ENCODE data around the gene RAB17.

RAB17 gene
- 0 to 0.07 reads per million in 2 donors for total RNA-seq

DNA sequence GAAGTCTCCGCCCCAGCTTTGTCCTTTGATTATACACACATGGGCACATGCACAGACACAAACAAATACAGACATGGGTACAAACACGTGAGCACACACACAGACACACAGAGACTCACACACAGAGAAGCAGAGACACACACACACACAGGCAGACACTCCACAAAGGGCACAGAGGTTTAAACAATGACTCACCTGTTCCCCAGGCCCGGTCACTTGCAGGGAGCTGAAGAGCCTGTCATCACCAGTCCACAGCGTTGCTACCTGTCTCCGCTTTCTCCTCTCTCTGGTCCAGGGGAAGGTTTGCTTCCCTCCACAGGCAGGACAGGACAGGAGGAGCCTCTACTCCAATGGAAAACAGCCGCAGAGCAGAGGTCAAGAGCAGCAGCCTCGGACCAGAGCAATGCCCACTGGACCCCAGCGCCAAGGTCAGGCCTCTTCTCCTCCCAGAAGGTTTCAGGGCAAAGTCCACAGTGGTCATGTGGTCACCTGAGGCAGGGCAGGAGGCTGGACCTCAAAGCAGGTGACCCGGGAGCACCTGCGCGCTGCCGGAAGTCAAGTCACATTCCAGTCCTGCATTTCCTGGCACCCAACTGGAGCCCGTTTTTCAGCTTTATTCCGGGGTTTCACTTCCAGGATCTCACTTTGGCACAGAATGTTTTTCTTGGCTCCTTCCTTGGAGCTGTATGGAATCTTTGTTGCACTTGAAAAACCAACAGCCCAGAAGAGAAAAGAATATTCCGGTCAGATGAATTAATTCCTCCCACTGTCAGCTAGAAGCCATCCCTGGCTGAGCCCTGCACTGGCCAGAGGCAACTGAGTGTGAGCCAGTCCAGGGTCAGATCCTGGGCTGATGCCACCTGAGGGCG, at the start of gene RAB17:
TSS of gene RAB17 (minus strand) at position 463 of the 869 bp plus-strand sequence. CDS start 4,580 bp downstream, outside the sequence.
- no peak for DNase-seq

DNA sequence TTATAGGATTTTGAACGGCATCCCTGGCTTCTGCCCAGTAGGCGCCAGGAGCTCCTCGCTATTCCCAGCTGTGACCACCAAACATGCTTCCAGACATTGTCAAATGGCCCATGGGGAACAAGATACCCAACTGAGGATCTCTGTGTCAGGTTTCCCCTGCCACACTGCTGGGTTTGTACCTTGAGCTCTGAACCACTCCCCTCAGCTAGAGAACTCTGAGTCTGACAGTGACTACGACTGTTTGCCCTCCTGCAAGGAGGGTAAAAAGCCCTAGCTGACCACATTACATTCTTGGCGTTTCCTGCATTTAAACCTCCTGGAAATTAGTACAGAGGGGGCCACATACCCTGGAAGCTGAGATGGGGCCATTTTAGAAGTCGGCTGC, 49.3 kb upstream of the RAB17 start:
- DNase-seq, result no peak

GRCh38 chr2:237639052-237639835, 48.7 kb upstream of the RAB17 start:
- no peak for DNase-seq

DNA sequence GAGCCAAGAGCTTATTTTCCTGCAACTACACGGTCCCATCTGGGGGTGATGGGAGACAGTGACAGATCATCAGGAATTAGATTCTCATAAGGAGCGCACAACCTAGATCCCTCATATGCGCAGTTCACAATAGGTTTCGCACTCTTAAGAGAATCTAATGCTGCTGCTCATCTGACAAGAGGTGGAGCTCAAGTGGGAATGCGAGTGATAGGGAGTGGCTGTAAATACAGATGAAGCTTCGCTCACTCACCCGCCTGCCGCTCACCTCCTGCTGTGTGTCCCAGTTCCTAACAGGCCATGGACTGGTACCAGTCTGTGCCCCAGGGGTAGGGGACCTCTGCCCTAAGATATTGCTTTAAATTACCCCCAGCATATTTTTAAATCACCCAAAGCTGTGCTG, 47.6 kb upstream of the RAB17 start:
- DNase-seq, result no peak

DNA sequence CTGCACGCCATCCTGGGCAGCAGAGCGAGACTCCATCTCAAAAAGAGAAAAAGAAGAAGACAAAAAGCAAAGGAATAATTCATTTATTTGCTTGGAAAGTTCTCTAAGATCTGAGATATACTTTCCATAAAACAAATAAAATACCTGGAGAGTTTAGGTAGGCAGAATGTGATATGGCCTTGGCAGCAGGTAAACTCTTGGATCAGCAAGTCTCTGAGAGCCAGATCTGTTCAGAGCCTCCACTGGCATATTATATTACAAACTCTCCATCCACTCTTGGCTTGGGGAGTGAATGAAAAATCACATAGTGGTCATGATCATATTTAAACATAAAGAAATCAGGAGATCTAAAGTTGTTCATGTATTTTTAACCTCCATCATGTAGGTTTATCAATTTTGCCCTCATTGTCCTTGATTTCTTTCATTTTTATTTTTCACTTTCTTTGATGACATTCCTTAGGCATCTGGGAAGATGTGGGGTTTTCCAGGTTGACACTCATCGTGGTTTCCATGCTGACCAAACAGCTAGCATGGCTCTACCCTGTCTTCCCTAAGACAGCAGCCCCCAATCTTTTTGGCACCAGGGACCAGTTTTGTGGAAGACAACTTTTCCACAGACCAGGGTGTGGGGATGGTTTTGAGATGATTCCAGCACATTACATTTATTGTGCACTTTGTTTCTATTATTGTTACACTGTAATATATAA, 47.0 kb upstream of the RAB17 start:
- DNase-seq, result no peak

GRCh38 chr2:237636578-237636977, 46.0 kb upstream of the RAB17 start:
- no peak for DNase-seq

GRCh38 chr2:237633061-237633561, 42.6 kb upstream of the RAB17 start:
- no peak for DNase-seq

GRCh38 chr2:237631801-237632585, 41.5 kb upstream of the RAB17 start:
- DNase-seq, result no peak

DNA sequence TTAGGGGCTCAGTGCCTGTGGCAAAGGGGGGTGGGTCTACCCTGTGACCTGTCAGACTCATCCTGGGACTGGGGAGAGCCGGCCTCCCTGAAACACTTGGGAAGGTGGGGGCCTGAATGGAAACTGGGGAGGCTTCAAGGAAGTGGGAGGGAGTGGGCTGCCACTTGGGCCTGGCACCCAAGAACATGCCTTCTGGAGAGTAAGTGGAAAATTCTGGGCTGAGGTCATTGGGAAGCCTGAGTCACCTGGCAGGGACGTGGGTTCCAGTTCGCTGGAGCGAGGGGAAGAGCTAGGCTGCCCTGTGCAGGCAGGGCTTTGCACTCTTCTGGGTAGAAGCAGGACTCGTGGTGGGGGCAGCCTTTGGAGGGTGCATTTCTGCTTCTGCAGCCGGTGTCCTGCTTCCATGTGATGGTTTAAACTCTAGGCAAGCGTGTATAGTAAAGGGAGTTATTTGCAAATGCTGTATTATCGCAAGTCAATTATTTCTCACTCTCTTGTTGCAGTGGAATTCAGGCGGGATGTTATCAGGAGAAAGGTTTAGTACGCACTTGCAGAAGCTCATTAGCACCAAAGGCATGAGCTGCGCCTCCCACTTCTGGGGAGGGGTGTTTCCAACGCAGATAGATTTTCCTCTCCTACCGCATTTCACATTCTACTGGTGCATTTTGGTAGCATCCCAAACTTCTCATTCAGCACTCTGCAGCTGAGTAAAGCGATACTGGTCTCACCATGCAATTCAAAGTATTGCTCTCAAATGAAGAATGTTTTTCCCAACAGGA, 40.7 kb upstream of the RAB17 start:
- DNase-seq, result no peak

- DNase-seq, result no peak
Observed at GRCh38 chr2:237630216-237631000, 39.9 kb upstream of the RAB17 start.

DNA sequence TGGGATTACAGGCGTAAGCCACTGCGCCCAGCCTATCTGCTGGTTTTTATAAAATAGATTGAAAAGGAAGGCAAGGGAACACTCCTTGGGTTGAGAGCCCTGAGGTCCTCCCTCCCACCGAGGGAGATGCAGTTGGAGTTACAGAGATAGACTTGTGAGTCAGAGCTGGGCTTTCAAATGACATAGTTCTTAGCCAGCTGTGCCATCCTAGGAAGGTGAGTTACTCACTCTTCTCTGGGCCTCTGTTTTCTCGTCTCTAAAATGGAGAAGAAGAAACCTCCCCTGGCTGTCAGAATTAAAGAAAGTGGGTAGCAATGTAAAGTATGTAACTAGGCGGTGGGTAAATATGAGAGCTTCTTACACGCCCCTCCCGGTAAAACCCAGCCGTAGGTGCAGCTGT, 39.2 kb upstream of the RAB17 start:
- no peak for DNase-seq

- no peak for DNase-seq
Observed at GRCh38 chr2:237629188-237629534, 38.6 kb upstream of the RAB17 start.

DNA sequence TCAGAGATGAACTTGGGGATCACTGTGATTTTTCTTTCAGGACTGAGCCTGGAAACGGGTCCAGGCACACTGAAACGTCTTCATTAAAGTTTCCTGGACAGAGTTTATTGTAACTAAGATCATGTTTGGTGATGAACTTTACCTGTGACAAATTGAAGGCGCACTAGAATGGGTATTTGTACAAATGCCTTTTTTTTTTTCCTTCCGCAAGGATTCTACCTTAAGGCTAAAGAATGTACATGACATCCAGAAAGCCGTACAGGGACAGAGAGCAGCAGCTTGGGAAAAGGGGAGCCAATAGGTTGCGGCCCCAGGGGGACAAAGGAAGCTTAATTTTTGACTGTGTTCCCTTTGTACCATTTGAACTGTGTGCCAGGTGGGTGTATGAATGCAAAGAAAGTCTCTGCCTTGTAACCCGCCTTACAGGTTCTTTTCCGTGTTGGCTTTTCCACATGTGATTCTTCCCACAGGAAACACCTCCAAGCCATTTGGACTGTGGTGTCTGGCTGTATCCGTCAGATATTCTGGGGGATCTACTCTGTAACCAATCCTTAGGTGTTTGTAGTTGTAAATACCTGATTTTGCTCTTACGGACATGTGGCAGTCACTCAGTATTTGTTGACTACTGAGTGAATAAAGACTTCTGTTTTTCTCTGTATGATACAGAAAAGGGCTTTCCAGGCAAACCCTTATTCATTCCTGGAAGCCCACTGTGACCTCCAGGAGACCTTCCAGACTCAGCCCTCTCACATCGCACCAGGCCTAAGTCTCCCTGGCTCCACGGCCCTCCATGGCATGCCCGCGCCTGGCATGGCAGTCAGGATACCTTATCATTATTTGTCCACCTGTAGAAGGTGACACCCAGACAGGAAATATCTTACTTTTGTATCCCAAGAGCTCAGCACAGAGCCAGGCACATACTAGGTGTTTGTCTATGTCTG, 38.0 kb upstream of the RAB17 start:
- DNase-seq, result no peak

GRCh38 chr2:237627441-237628246, 37.1 kb upstream of the RAB17 start, which contains the start of gene LRRFIP1:
Gene LRRFIP1, plus strand, starts transcription at chr2:237627587. Its CDS starts 58 bp downstream, at chr2:237627645.
- DNase-seq, result no peak

DNA sequence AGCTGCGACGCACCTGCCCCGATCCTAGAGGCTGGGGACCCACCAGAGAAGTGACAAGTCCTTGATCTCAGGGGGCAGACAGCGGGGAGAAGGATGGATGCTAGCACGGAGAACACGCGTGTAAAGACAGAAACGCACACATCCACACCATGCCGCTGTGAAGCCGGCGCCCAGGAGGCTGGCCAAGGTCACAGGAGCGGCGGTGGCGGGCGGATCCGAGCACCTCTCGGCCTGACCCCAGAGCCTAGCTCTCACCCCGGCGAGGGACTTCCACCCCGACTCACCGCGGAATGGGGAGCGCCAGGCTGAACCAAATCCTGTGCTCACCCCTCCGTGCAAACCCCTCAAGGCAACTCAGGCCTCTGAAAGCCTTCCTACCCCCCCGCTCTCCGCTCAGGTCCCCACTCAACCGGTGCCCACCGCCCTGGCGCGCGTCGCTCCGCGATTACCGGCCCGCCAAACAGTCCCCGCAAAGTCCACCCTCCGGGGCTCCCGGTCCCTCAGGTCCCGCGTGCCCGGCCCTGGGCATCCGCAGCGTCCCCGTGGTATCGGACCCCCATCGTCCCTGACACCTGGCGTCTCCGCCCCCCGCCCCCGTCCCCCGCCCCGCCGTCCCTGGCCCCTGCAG, 36.4 kb upstream of the RAB17 start:
- no peak for DNase-seq

DNA sequence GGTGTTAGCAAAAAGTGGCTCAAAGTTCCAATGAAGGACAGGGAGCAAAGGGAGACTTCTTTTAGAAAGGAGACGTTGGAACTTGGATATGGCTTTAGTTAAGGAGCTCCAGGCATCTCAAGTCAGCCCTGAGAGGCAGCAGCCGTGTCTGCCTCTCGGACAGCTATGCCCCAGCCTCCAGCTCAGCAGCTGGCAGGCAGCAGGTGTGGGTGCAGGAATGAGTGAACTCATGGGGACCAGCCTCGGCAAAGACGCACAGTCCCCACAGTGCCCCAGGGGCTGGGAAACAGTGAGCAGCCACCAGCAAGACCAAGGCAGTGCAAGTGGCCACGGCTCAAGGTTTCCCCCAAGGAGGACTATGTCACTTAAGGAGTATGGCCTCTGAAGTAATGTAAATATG, 35.2 kb upstream of the RAB17 start:
- no peak for DNase-seq

DNA sequence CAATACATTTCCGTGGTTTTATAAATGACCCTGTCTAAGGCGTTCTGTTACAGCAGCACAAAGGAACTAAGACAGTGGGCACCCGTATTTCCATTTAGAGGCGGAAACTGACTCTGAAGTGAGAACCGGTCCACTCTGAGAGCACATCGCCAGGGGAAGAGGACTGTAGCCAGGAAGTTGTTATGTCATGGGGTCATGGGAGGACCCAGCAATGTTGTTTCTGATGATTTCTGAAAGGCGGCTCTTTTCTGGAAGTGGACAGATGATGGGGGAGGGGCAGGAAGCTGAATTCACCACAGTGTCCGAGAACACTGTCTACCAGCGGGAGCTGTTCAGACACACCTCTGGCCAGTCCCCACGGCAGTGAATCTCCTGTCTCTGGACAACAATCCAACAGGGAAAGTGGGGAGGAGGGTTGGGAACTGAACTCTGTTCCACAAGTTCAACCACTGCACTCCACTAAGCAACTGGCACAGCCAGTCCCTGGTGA, 34.7 kb upstream of the RAB17 start:
- no peak for DNase-seq

GRCh38 chr2:237624565-237624964, 34.0 kb upstream of the RAB17 start:
- DNase-seq, result no peak
